GM12801 (cell line): Measurements from ENCODE around the gene GABRR3.

Experiments used
- CTCF ChIP-seq: IDR thresholded peaks from one replicate; pipeline ENCODE4 v1.5.1; 2011; ENCODE audit warnings: control low read depth; ENCODE audit not compliant: insufficient read length; ENCODE audit errors: extremely low read depth

GABRR3 gene

GRCh38 chr3:98021830-98022560 lies 13.1 kb downstream of the GABRR3 start:
- no peak for TF ChIP-seq CTCF

GRCh38 chr3:98020412-98020811 lies 14.7 kb downstream of the GABRR3 start:
- TF ChIP-seq CTCF, result no peak

- TF ChIP-seq CTCF, result no peak
Observed at GRCh38 chr3:98018301-98018700, 16.8 kb downstream of the GABRR3 start.

GRCh38 chr3:98014268-98014585 lies 20.9 kb downstream of the GABRR3 start:
- no peak for TF ChIP-seq CTCF

- no peak for TF ChIP-seq CTCF
Observed at GRCh38 chr3:98013411-98014267, 21.5 kb downstream of the GABRR3 start.

- TF ChIP-seq CTCF, result no peak
Observed at GRCh38 chr3:98012979-98013378, 22.1 kb downstream of the GABRR3 start.

GRCh38 chr3:98010194-98010882 lies 24.8 kb downstream of the GABRR3 start:
- TF ChIP-seq CTCF, result no peak
